Kidney (tissue), 14 donors: ENCODE results near the gene HDGF. TPM values are rescaled to one million over a fixed set of nuclear protein-coding genes. Genes with fewer than 3 reads are reported as not detected.

ENCODE experiments used
- DNase-seq, 5 donors: peaks; one replicate each; pipeline ENCODE4 v3.0.0-alpha.2; 2013 to 2020
- FAIRE-seq: peaks from 2 replicates; lab custom pipeline; 2012; peaks lifted over from hg19 to GRCh38; lab: Jason Lieb, UNC
- H3K27ac ChIP-seq, 2 donors: one replicate each; pipeline ENCODE4 v1.7.0; 2013; ENCODE audit warnings: low read depth in 2 of 2, low read length in 2 of 2, inconsistent platforms in 1 of 2
- H3K27me3 ChIP-seq: one replicate; pipeline ENCODE4 v1.7.1; 2013; ENCODE audit warnings: low read length, inconsistent platforms; ENCODE audit not compliant: control insufficient read depth, insufficient read depth
- H3K36me3 ChIP-seq, 3 donors: one replicate each; pipeline versions ENCODE4 v1.7.0 to v1.7.1; 2013; ENCODE audit warnings: low read length in 3 of 3, control low read depth in 1 of 3, inconsistent platforms in 1 of 3; ENCODE audit not compliant: insufficient read depth in 3 of 3, control insufficient read depth in 2 of 3
- H3K4me1 ChIP-seq, 3 donors: one replicate each; pipeline versions ENCODE4 v1.7.0 to v1.7.1; 2013; ENCODE audit warnings: low read length in 3 of 3, inconsistent platforms in 1 of 3, low read depth in 1 of 3; ENCODE audit not compliant: control insufficient read depth in 2 of 3, insufficient read depth in 2 of 3
- H3K4me3 ChIP-seq, 3 donors: one replicate each; pipeline versions ENCODE4 v1.7.0 to v1.8.1; 2013; ENCODE audit warnings: low read length in 3 of 3, control low read depth in 1 of 3, inconsistent platforms in 1 of 3
- H3K9ac ChIP-seq, 3 donors: one replicate each; pipeline versions ENCODE4 v1.7.0 to v1.7.1; 2013; ENCODE audit warnings: low read length in 3 of 3, control low read depth in 1 of 3, inconsistent platforms in 1 of 3
- H3K9me3 ChIP-seq, 3 donors: one replicate each; pipeline versions ENCODE4 v1.7.0 to v1.7.1; 2013; ENCODE audit warnings: low read length in 3 of 3, control low read depth in 1 of 3, inconsistent platforms in 1 of 3; ENCODE audit not compliant: control insufficient read depth in 2 of 3, insufficient read depth in 1 of 3
- CTCF ChIP-seq: IDR thresholded peaks from 3 replicates; pipeline ENCODE4 v1.5.1; 2012; ENCODE audit warnings: mild to moderate bottlenecking, moderate library complexity, borderline replicate concordance; ENCODE audit not compliant: insufficient read depth; ENCODE audit errors: extremely low read depth
- intact Hi-C: fragments of 100-400 bp; cut with DNase I; formaldehyde crosslinking; loops from one replicate; pipeline ENCODE4 v1.11.1; 2022
- polyA plus RNA-seq: library from polyadenylated mRNA; stranded (reverse); fragments of 350-450 nt; fragmentation: Illumina TruSeq; extraction: RNeasy Lipid Tissue Mini Kit (QIAGEN cat#74804); gene quantifications from one replicate; pipeline ENCODE4 v1.2.3, GENCODE V29; 2014; ENCODE audit warnings: low read depth, low replicate concordance; ENCODE audit not compliant: insufficient read depth
- total RNA-seq: library from RNA; stranded (reverse); fragmentation: NEBNext Ultra II Directional; extraction: Animal tissue kit (Norgen Biotek cat#: 25700); gene quantifications from one replicate; pipeline ENCODE4 v1.2.1, GENCODE V29; 2021
- donor health status: control.
- donor health status: control.
- donor health status: control.
- donor health status: control.
- donor health status: control.
- donor health status: DM: yes; HTN: yes; CAD: no.
- donor health status: Normal renal cell carcinoma (clear cell type).

HDGF gene
- total and polyA plus RNA-seq, 2 donors from 2014 or later, result 198 to 206 TPM

DNA sequence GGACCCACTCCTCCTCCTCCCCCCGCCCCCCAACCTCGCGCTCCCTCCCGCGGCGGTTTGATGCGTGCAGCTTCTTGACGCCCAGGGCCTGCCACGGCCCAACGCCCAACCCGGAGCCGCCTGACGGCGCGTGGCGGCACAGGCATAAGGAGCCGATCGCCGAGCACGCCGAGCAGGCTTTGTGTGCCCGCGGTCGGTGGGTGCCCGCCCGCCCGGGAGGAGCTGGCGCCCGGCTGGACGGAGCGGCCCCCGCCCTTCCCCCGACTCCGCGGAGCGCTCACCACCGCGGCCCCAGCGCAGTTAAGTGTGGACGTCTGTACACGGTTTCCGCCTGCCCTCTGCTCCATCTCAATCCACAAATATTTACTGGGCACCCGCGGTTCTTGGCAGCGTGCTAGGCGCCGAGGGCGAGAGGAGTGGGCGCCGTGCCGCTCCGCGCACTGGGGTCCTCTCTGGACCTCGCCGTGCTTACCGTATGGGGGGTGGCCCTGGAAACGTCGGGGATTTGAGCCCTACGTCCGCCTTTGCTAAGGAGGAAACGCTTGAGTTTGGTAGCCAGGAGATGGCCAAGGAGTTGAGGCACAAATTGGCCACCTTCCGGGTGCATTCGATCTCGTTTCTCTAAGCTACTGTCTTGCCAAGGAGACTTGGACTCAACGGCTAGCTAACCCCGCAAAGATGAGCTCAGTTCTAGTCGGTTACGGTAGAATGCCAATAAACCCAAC lies 444 bp upstream of the HDGF start:
- peak; percentile 19 for TF ChIP-seq CTCF
- DNase-seq (peak; percentile 98 to 99 (median 99)), FAIRE-seq (no peak)
- H3K27ac ChIP-seq, result peak overlapping the region; percentile 90 to 92
- H3K4me1 ChIP-seq, result peaks cover 5 to 34% (median 31%) of the 10 kb centered on the region in 3 donors
- no peaks in the 10 kb centered on the region for H3K36me3 ChIP-seq
- intact Hi-C loops, result no loop called here
- H3K27me3 ChIP-seq, result no peaks in the 10 kb centered on the region
- H3K9me3 ChIP-seq, result no peaks in the 10 kb centered on the region
- peak overlapping the region; percentile 68 to 97 (median 76) for H3K4me3 ChIP-seq
- peak overlapping the region; percentile 53 to 93 (median 82) for H3K9ac ChIP-seq

DNA sequence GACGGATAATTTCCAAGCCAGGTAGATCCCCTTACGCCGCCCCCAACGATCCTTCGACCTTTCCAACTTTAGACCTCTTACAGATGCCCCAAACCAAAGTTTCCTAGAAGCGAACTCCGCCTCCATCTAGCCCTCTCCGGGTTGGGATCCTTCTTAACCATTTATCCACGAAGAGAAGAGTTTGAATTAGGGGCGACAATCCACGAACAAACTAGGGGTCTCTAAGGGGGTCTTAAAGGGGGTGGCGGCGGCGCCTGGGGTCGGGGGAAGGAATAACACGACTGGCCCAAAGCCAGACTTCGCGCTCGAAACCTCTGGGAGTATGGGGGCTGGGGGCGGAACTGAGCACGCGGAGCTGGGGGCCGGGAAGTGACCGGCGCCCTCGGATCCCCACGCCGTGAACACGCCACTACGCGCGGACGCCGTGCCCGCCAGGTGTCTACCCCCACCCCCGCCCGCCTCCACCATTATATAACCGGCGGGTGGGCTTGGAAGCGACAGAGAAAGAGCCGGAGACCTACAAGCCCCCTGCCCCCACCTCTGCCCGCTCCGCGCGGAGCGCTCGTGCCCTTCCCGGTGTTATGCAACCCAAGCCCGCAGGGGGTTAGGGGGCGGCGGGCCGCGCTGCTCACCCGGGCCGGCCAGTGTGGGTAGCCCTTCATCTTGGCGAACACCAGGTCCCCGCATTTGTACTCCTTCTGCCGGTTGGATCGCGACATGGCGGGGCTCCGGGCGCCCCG lies 594 bp downstream of the HDGF start:
- intact Hi-C loops, result no loop called here
- H3K36me3 ChIP-seq, result no peaks in the 10 kb centered on the region
- no peaks in the 10 kb centered on the region for H3K9me3 ChIP-seq
- FAIRE-seq (no peak), DNase-seq (peak in 4 of 5 donors; percentile 58 to 91 (median 77))
- H3K4me1 ChIP-seq, result peaks cover 5 to 40% (median 37%) of the 10 kb centered on the region in 3 donors
- H3K9ac ChIP-seq, result peak overlapping the region; percentile 44 to 99 (median 81)
- H3K4me3 ChIP-seq, result peak overlapping the region; percentile 84 to 97 (median 91)
- TF ChIP-seq CTCF, result no peak
- H3K27ac ChIP-seq, result peak overlapping the region; percentile 92 to 93
- H3K27me3 ChIP-seq, result no peaks in the 10 kb centered on the region

GRCh38 chr1:156750191-156750672 lies 1.2 kb downstream of the HDGF start:
- H3K27me3 ChIP-seq, result no peaks in the 10 kb centered on the region
- peaks cover 5 to 45% (median 40%) of the 10 kb centered on the region in 3 donors for H3K4me1 ChIP-seq
- no peaks in the 10 kb centered on the region for H3K9me3 ChIP-seq
- FAIRE-seq, result no peak
- no peak for TF ChIP-seq CTCF
- H3K9ac ChIP-seq, result peak overlapping the region; percentile 44 to 99 (median 81)
- intact Hi-C loops, result no loop called here
- DNase-seq, result peak in 2 of 5 donors; percentile 51 to 86
- peak overlapping the region; percentile 92 to 93 for H3K27ac ChIP-seq
- peak overlapping the region; percentile 84 to 97 (median 91) for H3K4me3 ChIP-seq
- no peaks in the 10 kb centered on the region for H3K36me3 ChIP-seq
